ENCODE measurements around the gene OR9G4. TPM values are rescaled to one million over a fixed set of nuclear protein-coding genes. Genes with fewer than 3 reads are reported as not detected.

The OR9G4 gene
- total and polyA plus RNA-seq, 10 of the 15 experiments (the other 5 are each of a cell fraction or from before 2014, with no cell fraction given): not detected

DNA sequence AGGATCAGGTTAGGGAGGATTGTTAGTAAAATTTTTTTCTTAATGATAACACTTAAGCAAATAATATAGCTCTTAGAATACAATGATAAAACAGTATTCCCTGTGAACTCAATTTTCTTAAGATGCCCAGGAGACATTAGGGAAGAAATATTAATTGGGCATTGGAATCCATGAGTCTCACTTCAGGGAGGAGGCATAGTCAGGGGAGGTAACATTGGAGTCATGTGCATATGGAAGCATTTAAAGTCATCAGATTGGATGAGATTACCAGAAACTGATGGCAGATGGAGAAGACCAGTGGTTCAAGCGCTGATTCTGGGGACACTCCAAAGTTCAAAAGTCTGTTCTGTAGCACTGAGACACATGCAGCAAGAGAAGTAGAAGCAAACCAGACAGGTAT, 49.7 kb downstream of the OR9G4 start, which contains the start of gene OR9G1 (continued):
- no peak for TF ChIP-seq SMAD5 (IDR thresholded peaks at IDR 0.05; ENCODE audit: low read depth)

DNA sequence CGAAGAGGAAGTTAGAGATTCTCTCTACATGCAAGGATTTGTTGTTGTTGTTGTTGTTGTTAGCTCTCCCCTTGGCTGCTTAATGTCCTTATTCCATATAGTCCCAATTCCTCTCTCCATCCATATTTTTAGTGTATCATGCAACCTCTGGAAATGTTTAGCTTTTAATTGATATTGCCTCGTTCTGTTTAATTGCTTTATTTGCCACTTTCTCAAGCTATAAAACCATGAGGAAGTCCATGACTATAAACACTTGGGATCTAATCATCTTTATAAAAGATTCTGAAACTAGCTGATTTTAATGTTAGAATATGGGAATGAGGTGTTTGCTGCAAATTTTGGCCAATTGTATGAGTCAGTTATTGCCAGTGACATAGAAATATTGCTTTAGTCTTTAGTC, 55.1 kb downstream of the OR9G4 start:
- no peaks in the 10 kb centered on the region for H3K9me3 ChIP-seq (replicated peaks; ENCODE audit: control insufficient read depth, insufficient read depth, low read length)
- no peaks in the 10 kb centered on the region for H3K27me3 ChIP-seq (replicated peaks in 1 of 2; ENCODE audit: control insufficient read depth in 2 of 2, insufficient read depth in 2 of 2, low read length in 1 of 2)
- H3K27ac ChIP-seq (ENCODE audit: control insufficient read depth, insufficient read depth): no peak overlapping the region
- H3K4me1 ChIP-seq (ENCODE audit: control insufficient read depth, insufficient read depth, low read length): no peaks in the 10 kb centered on the region
- WGBS (ENCODE audit: insufficient coverage, insufficient replicate concordance, low lambda C conversion rate, missing lambda C conversion rate): 32% methylated on average over 2 of the region's 2 CpGs
- intact Hi-C loops (cut with micrococcal nuclease; ENCODE audit: unreplicated experiment): no loop called here
- ChIA-PET SMC1A (ENCODE audit: uncharacterized antibody, unreplicated experiment) (no interaction called here), RAD21 (ENCODE audit: unreplicated experiment) (no interaction called here), POLR2A (no interaction called here), CTCF (no interaction called here)
- DNase-seq (ENCODE audit: low read depth, low spot score) (no peak), FAIRE-seq (no peak), ATAC-seq (no peak)
- H2AFZ ChIP-seq (ENCODE audit: control insufficient read depth, low read depth, low read length): no peak overlapping the region
- no peaks in the 10 kb centered on the region for H3K79me2 ChIP-seq (ENCODE audit: control insufficient read depth, insufficient read depth, low read length)
- no peak overlapping the region for H3K9ac ChIP-seq (ENCODE audit: control insufficient read depth, insufficient read depth, low read length)
- TF ChIP-seq ETV6 (conservative IDR thresholded peaks at IDR 0.05 in 1 of 2, IDR thresholded peaks at IDR 0.05 in 1 of 2; ENCODE audit: borderline replicate concordance in 1 of 2, low read depth in 1 of 2) (no peak), RB1 (IDR thresholded peaks at IDR 0.05; ENCODE audit: borderline replicate concordance) (no peak), TARDBP (IDR thresholded peaks at IDR 0.05; ENCODE audit: borderline replicate concordance) (no peak), YBX1 (IDR thresholded peaks at IDR 0.05) (no peak), PAX8 (IDR thresholded peaks at IDR 0.05) (no peak), NRF1 (conservative IDR thresholded peaks at IDR 0.05; ENCODE audit: low read depth, low read length) (no peak)
- TF ChIP-seq, protein P1, sequence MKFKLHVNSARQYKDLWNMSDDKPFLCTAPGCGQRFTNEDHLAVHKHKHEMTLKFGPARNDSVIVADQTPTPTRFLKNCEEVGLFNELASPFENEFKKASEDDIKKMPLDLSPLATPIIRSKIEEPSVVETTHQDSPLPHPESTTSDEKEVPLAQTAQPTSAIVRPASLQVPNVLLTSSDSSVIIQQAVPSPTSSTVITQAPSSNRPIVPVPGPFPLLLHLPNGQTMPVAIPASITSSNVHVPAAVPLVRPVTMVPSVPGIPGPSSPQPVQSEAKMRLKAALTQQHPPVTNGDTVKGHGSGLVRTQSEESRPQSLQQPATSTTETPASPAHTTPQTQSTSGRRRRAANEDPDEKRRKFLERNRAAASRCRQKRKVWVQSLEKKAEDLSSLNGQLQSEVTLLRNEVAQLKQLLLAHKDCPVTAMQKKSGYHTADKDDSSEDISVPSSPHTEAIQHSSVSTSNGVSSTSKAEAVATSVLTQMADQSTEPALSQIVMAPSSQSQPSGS (IDR thresholded peaks at IDR 0.05; ENCODE audit: low read length): no peak
- H4K20me1 ChIP-seq (ENCODE audit: control insufficient read depth, insufficient read depth): no peaks in the 10 kb centered on the region
- in situ Hi-C loops (cut with MboI): no loop called here
- H3K4me3 ChIP-seq: no peak overlapping the region
- H3K4me2 ChIP-seq (ENCODE audit: control insufficient read depth, insufficient read depth): no peak overlapping the region
- H3K36me3 ChIP-seq (ENCODE audit: control insufficient read depth in 2 of 2, insufficient read depth in 2 of 2, low read length in 1 of 2): no peaks in the 10 kb centered on the region
- no TSS peak for BruUV-seq (replicated peaks)

Small RNA genes lying within 50 kb of the gene (microRNA-seq; reads per million reads assigned to microRNA genes)
- gene MIR6128: not detected

Small RNA genes lying within 50 kb of the gene (small RNA-seq; reads per million reads assigned to genes)
- gene AP001803.1 (not detected), gene MIR6128 (not detected)

Other genes starting within 250 kb of the OR9G4 start
- not detected in 2 replicates for gene OR5M11, start 205.4 kb downstream of the OR9G4 start, total RNA-seq (2014; rRNA removed)
- gene OR5M11, start 205.4 kb downstream of the OR9G4 start, total RNA-seq (2014; rRNA removed; fragmentation: Illumina TruSeq; extraction: Trizol): not detected in 2 replicates
- not detected in 2 replicates for gene OR5M11, start 205.4 kb downstream of the OR9G4 start, total RNA-seq (2021)
- gene OR5M11, start 205.4 kb downstream of the OR9G4 start, polyA plus RNA-seq (2011; rRNA removed): not detected in 2 replicates
- gene OR5M11, start 205.4 kb downstream of the OR9G4 start, polyA plus RNA-seq (2014; fragmentation: Illumina TruSeq; extraction: Trizol): not detected in 2 replicates
- gene OR5M11, start 205.4 kb downstream of the OR9G4 start, polyA plus RNA-seq (2014; fragmentation: Nextera tagmentation; extraction: Ambion mirVana): not detected
- gene OR5M11, start 205.4 kb downstream of the OR9G4 start, polyA plus RNA-seq (2014; rRNA removed): not detected in 2 replicates
- not detected for gene OR5M11, start 205.4 kb downstream of the OR9G4 start, polyA plus RNA-seq (2016; fragmentation: Nextera tagmentation; extraction: Ambion mirVana)
- gene OR5M10, start 171.0 kb downstream of the OR9G4 start, total RNA-seq (2014; rRNA removed): not detected in 2 replicates
- gene OR5M10, start 171.0 kb downstream of the OR9G4 start, total RNA-seq (2014; rRNA removed; fragmentation: Illumina TruSeq; extraction: Trizol): not detected in 2 replicates
- not detected in 2 replicates for gene OR5M10, start 171.0 kb downstream of the OR9G4 start, total RNA-seq (2021)
- not detected in 2 replicates for gene OR5M10, start 171.0 kb downstream of the OR9G4 start, polyA plus RNA-seq (2011; rRNA removed)
- not detected in 2 replicates for gene OR5M10, start 171.0 kb downstream of the OR9G4 start, polyA plus RNA-seq (2014; fragmentation: Illumina TruSeq; extraction: Trizol)
- gene OR5M10, start 171.0 kb downstream of the OR9G4 start, polyA plus RNA-seq (2014; fragmentation: Nextera tagmentation; extraction: Ambion mirVana): not detected
- not detected in 2 replicates for gene OR5M10, start 171.0 kb downstream of the OR9G4 start, polyA plus RNA-seq (2014; rRNA removed)
- not detected for gene OR5M10, start 171.0 kb downstream of the OR9G4 start, polyA plus RNA-seq (2016; fragmentation: Nextera tagmentation; extraction: Ambion mirVana)
- not detected in 2 replicates for gene OR5M1, start 133.8 kb downstream of the OR9G4 start, total RNA-seq (2014; rRNA removed)
- gene OR5M1, start 133.8 kb downstream of the OR9G4 start, total RNA-seq (2014; rRNA removed; fragmentation: Illumina TruSeq; extraction: Trizol): not detected in 2 replicates
- not detected in 2 replicates for gene OR5M1, start 133.8 kb downstream of the OR9G4 start, total RNA-seq (2021)
- gene OR5M1, start 133.8 kb downstream of the OR9G4 start, polyA plus RNA-seq (2011; rRNA removed): not detected in 2 replicates
- not detected in 2 replicates for gene OR5M1, start 133.8 kb downstream of the OR9G4 start, polyA plus RNA-seq (2014; fragmentation: Illumina TruSeq; extraction: Trizol)
- not detected for gene OR5M1, start 133.8 kb downstream of the OR9G4 start, polyA plus RNA-seq (2014; fragmentation: Nextera tagmentation; extraction: Ambion mirVana)
- not detected in 2 replicates for gene OR5M1, start 133.8 kb downstream of the OR9G4 start, polyA plus RNA-seq (2014; rRNA removed)
- not detected for gene OR5M1, start 133.8 kb downstream of the OR9G4 start, polyA plus RNA-seq (2016; fragmentation: Nextera tagmentation; extraction: Ambion mirVana)
- gene OR5AP2, start 106.3 kb downstream of the OR9G4 start, total RNA-seq (2014; rRNA removed): not detected in 2 replicates
- not detected in 2 replicates for gene OR5AP2, start 106.3 kb downstream of the OR9G4 start, total RNA-seq (2014; rRNA removed; fragmentation: Illumina TruSeq; extraction: Trizol)
- not detected in 2 replicates for gene OR5AP2, start 106.3 kb downstream of the OR9G4 start, total RNA-seq (2021)
- not detected in 2 replicates for gene OR5AP2, start 106.3 kb downstream of the OR9G4 start, polyA plus RNA-seq (2011; rRNA removed)
- not detected in 2 replicates for gene OR5AP2, start 106.3 kb downstream of the OR9G4 start, polyA plus RNA-seq (2014; fragmentation: Illumina TruSeq; extraction: Trizol)
- gene OR5AP2, start 106.3 kb downstream of the OR9G4 start, polyA plus RNA-seq (2014; fragmentation: Nextera tagmentation; extraction: Ambion mirVana): not detected
- not detected in 2 replicates for gene OR5AP2, start 106.3 kb downstream of the OR9G4 start, polyA plus RNA-seq (2014; rRNA removed)
- not detected for gene OR5AP2, start 106.3 kb downstream of the OR9G4 start, polyA plus RNA-seq (2016; fragmentation: Nextera tagmentation; extraction: Ambion mirVana)
- not detected in 2 replicates for gene OR5AR1, start 85.0 kb downstream of the OR9G4 start, total RNA-seq (2014; rRNA removed)
- gene OR5AR1, start 85.0 kb downstream of the OR9G4 start, total RNA-seq (2014; rRNA removed; fragmentation: Illumina TruSeq; extraction: Trizol): not detected in 2 replicates
- gene OR5AR1, start 85.0 kb downstream of the OR9G4 start, total RNA-seq (2021): not detected in 2 replicates
- not detected in 2 replicates for gene OR5AR1, start 85.0 kb downstream of the OR9G4 start, polyA plus RNA-seq (2011; rRNA removed)
- not detected in 2 replicates for gene OR5AR1, start 85.0 kb downstream of the OR9G4 start, polyA plus RNA-seq (2014; fragmentation: Illumina TruSeq; extraction: Trizol)
- not detected for gene OR5AR1, start 85.0 kb downstream of the OR9G4 start, polyA plus RNA-seq (2014; fragmentation: Nextera tagmentation; extraction: Ambion mirVana)
- gene OR5AR1, start 85.0 kb downstream of the OR9G4 start, polyA plus RNA-seq (2014; rRNA removed): not detected in 2 replicates
- gene OR5AR1, start 85.0 kb downstream of the OR9G4 start, polyA plus RNA-seq (2016; fragmentation: Nextera tagmentation; extraction: Ambion mirVana): not detected
- not detected in 2 replicates for gene OR9G1, start 49.6 kb downstream of the OR9G4 start, total RNA-seq (2014; rRNA removed)
- not detected in 2 replicates for gene OR9G1, start 49.6 kb downstream of the OR9G4 start, total RNA-seq (2014; rRNA removed; fragmentation: Illumina TruSeq; extraction: Trizol)
- gene OR9G1, start 49.6 kb downstream of the OR9G4 start, total RNA-seq (2021): not detected in 2 replicates
- gene OR9G1, start 49.6 kb downstream of the OR9G4 start, polyA plus RNA-seq (2011; rRNA removed): not detected in 2 replicates
- not detected in 2 replicates for gene OR9G1, start 49.6 kb downstream of the OR9G4 start, polyA plus RNA-seq (2014; fragmentation: Illumina TruSeq; extraction: Trizol)
- not detected for gene OR9G1, start 49.6 kb downstream of the OR9G4 start, polyA plus RNA-seq (2014; fragmentation: Nextera tagmentation; extraction: Ambion mirVana)
- gene OR9G1, start 49.6 kb downstream of the OR9G4 start, polyA plus RNA-seq (2014; rRNA removed): not detected in 2 replicates
- gene OR9G1, start 49.6 kb downstream of the OR9G4 start, polyA plus RNA-seq (2016; fragmentation: Nextera tagmentation; extraction: Ambion mirVana): not detected
- not detected in 2 replicates for gene OR5AK2, start 240.2 kb upstream of the OR9G4 start, total RNA-seq (2014; rRNA removed)
- gene OR5AK2, start 240.2 kb upstream of the OR9G4 start, total RNA-seq (2014; rRNA removed; fragmentation: Illumina TruSeq; extraction: Trizol): not detected in 2 replicates
- gene OR5AK2, start 240.2 kb upstream of the OR9G4 start, total RNA-seq (2021): not detected in 2 replicates
- not detected in 2 replicates for gene OR5AK2, start 240.2 kb upstream of the OR9G4 start, polyA plus RNA-seq (2011; rRNA removed)
- not detected in 2 replicates for gene OR5AK2, start 240.2 kb upstream of the OR9G4 start, polyA plus RNA-seq (2014; fragmentation: Illumina TruSeq; extraction: Trizol)
- gene OR5AK2, start 240.2 kb upstream of the OR9G4 start, polyA plus RNA-seq (2014; fragmentation: Nextera tagmentation; extraction: Ambion mirVana): not detected
- not detected in 2 replicates for gene OR5AK2, start 240.2 kb upstream of the OR9G4 start, polyA plus RNA-seq (2014; rRNA removed)
- not detected for gene OR5AK2, start 240.2 kb upstream of the OR9G4 start, polyA plus RNA-seq (2016; fragmentation: Nextera tagmentation; extraction: Ambion mirVana)

All from GM12878 (cell line).